Forelimb muscle (tissue), 1 donor: ENCODE data around the gene OR7G3. TPM values are rescaled to one million over a fixed set of nuclear protein-coding genes. Genes with fewer than 3 reads are reported as not detected.

Source experiments
- DNase-seq: peaks from one replicate; pipeline ENCODE4 v3.0.0-alpha.2; 2013; ENCODE audit warnings: low read depth
- polyA plus RNA-seq: library from polyadenylated mRNA; unstranded; fragments of 120-200 nt; gene quantifications from one replicate; pipeline ENCODE4 v1.2.1, GENCODE V29; 2013; ENCODE audit not compliant: insufficient read length

Gene OR7G3
- polyA plus RNA-seq, 1 donor: not detected

DNA sequence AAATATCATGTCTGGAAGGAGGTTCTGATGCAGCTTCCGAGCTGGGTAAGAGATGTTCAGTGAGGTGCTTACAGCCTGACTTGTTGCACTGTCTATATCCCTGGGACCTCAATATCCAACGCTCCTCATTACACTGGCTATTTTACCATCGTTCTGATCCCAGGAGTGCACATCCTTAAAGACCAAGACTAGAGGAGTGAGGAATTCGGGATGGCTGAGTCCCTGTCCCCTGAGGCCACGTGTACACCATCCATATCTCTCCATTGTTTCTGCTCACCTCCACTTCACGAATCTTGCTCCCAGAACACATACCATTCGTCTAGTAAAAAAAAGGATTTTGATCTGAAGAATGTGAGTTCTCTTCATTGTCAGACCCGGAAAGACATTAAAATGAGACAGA is 19.4 kb downstream of the OR7G3 start, which contains the start of gene OR7G2:
Gene OR7G2 (minus strand): TSS at position 101 of the 400 bp plus-strand sequence. CDS start 4,232 bp downstream, outside the sequence.
- DNase-seq: no peak

DNA sequence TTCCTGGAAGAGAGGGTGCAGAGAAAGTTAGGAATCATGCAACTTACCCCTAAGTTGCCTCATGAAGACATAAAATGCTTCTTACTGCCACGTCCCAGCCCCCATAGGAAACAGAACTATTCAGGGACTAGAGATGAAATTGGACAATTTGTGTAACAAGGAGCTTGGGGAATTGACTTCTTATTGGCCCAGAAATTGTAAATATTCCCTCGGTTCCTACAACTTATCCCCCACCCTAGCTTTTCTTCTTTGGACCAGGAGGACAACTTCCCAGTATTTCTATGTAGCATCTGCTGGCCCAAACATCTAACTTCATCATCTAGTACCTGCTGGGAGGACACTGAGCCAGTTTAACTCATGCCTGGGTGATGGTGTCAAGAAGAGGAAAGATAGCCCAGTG is 40.0 kb downstream of the OR7G3 start, which contains the start of gene OR1M1:
Gene OR1M1 (plus strand): TSS at position 301 of the 400 bp plus-strand sequence. CDS start 6,184 bp downstream, outside the sequence.
- DNase-seq: no peak

DNA sequence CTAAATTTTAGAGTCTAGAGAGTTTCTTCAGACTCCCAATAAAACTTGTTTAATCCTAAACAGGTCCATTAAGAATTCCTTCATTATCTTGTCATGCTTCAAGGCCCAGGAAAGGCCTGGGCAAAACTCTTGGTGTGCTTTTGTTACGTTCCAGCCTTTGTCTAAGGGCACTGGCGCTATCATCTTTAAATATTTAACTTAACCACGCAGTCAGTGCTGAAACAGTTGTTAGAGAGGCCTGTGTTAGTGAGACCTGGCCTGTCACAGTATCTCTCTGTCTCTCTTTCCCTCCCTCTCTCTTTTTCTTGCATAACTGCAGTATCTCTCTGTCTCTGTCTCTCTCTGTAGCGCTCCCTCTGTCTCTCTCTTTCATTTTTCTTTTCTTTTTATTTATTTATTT is 48.1 kb downstream of the OR7G3 start:
- DNase-seq: no peak

DNA sequence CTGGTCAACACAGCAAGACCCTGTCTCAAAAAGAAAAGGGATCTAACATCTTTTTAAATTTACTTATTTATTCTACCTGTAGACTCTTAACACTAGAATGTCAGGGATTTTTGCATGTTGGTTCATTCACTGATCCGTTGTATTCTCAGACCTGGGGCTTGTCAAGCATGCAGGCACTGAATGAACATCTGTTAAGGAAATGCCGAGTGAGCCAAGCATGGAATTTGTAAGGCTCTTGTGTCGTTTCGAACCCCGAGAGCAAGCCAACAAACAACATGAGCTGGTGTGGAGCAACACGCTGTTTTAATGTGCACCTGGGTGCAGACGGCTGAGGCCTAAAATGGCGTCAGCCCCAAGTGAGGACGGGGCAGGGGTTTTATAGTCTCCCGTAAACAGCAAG is 49.8 kb downstream of the OR7G3 start:
- DNase-seq: no peak

Other genes with a start within 250 kb of the OR7G3 start
- gene MUC16, start 116.5 kb downstream of the OR7G3 start, polyA plus RNA-seq: not detected
- not detected for gene OR1M1, start 39.9 kb downstream of the OR7G3 start, polyA plus RNA-seq
- 0.08 TPM for gene OR7G2, start 19.5 kb downstream of the OR7G3 start, polyA plus RNA-seq
- gene OR7G1, start 11.2 kb downstream of the OR7G3 start, polyA plus RNA-seq: not detected
- 17.4 TPM for gene ZNF317, start 13.4 kb upstream of the OR7G3 start, polyA plus RNA-seq
- gene OR7D2, start 52.0 kb upstream of the OR7G3 start, polyA plus RNA-seq: 0.04 TPM
- not detected for gene OR7D4, start 92.6 kb upstream of the OR7G3 start, polyA plus RNA-seq
- not detected for gene OR7E24, start 124.0 kb upstream of the OR7G3 start, polyA plus RNA-seq
- 2.8 TPM for gene ZNF699, start 182.9 kb upstream of the OR7G3 start, polyA plus RNA-seq
- gene ZNF559, start 197.2 kb upstream of the OR7G3 start, polyA plus RNA-seq: 25.6 TPM
- gene ZNF177, start 236.1 kb upstream of the OR7G3 start, polyA plus RNA-seq: 5.5 TPM